H1 (cell line): ENCODE data around the gene PPM1M. TPM values are rescaled to one million over a fixed set of nuclear protein-coding genes. Genes with fewer than 3 reads are reported as not detected.

Experiments
- CTCF ChIA-PET: fragments of 300-600 bp; sonication (Branson Sonifier 250); formaldehyde crosslinking; loops from one replicate; lab custom pipeline; 2021; ENCODE audit not compliant: partially characterized antibody; lab: Charles Lee
- POLR2A ChIA-PET: fragments of 300-600 bp; sonication (Branson Sonifier 250); formaldehyde crosslinking; loops from one replicate; lab custom pipeline; 2021; ENCODE audit warnings: inconsistent platforms; ENCODE audit not compliant: partially characterized antibody; lab: Charles Lee
- DNase-seq, 2 experiments: peaks; one replicate each; pipeline versions ENCODE4 v3.0.0 to v3.0.0-alpha.2; 2010 to 2022; ENCODE audit warnings: low spot score in 2 of 2, low read depth in 1 of 2, mixed read lengths in 1 of 2
- FAIRE-seq: peaks from 2 replicates; lab custom pipeline; 2011; peaks lifted over from hg19 to GRCh38; lab: Jason Lieb, UNC
- H2AFZ ChIP-seq: 2 replicates; pipeline ENCODE4 v1.8.1; 2012; ENCODE audit warnings: low read length, inconsistent platforms
- H2AK5ac ChIP-seq: 2 replicates; pipeline ENCODE4 v1.6.1; 2013; ENCODE audit warnings: low read depth, low read length
- H2BK120ac ChIP-seq: replicated peaks from 2 replicates; pipeline ENCODE3; 2013; ENCODE audit warnings: low read depth, low read length, inconsistent platforms
- H2BK12ac ChIP-seq: 2 replicates; pipeline ENCODE4 v1.6.1; 2013; ENCODE audit warnings: low read depth, low read length
- H2BK15ac ChIP-seq: 2 replicates; pipeline ENCODE4 v1.6.1; 2013; ENCODE audit warnings: low read length
- H2BK20ac ChIP-seq: 2 replicates; pipeline ENCODE4 v1.6.1; 2013; ENCODE audit warnings: low read length
- H2BK5ac ChIP-seq: 2 replicates; pipeline ENCODE4 v1.6.1; 2013; ENCODE audit warnings: low read depth, low read length
- H3K14ac ChIP-seq: 2 replicates; pipeline ENCODE4 v1.6.1; 2013; ENCODE audit warnings: inconsistent platforms; ENCODE audit not compliant: insufficient read length
- H3K18ac ChIP-seq: 2 replicates; pipeline ENCODE4 v1.6.1; 2013; ENCODE audit warnings: low read length; ENCODE audit errors: extremely low read depth
- H3K23ac ChIP-seq: 2 replicates; pipeline ENCODE4 v1.6.1; 2013; ENCODE audit warnings: inconsistent platforms; ENCODE audit not compliant: insufficient read length
- H3K23me2 ChIP-seq: 2 replicates; pipeline ENCODE4 v1.6.1; 2013; ENCODE audit warnings: low read depth, low read length
- H3K27ac ChIP-seq: 2 replicates; pipeline ENCODE4 v1.6.1; 2011; ENCODE audit warnings: low read depth, low read length, inconsistent platforms
- H3K27me3 ChIP-seq, 4 experiments: replicated peaks in 1 of 4; 1 replicate in 1 of 4; 2 replicates in 3 of 4; pipeline versions ENCODE4 v1.6.1 to v1.8.1; 2011 to 2013; ENCODE audit warnings: low read length in 3 of 4, mild to moderate bottlenecking in 3 of 4, inconsistent platforms in 2 of 4, mixed read lengths in 2 of 4, moderate library complexity in 1 of 4; ENCODE audit not compliant: control insufficient read depth in 3 of 4, insufficient read depth in 3 of 4; ENCODE audit errors: extremely low read depth in 1 of 4
- H3K36me3 ChIP-seq, 4 experiments: 2 replicates each; pipeline versions ENCODE4 v1.6.1 to v1.8.1; 2011 to 2013; ENCODE audit warnings: mild to moderate bottlenecking in 4 of 4, low read length in 3 of 4, moderate library complexity in 2 of 4, control low read depth in 1 of 4, inconsistent platforms in 1 of 4; ENCODE audit not compliant: insufficient read depth in 4 of 4, control insufficient read depth in 2 of 4
- H3K4ac ChIP-seq: replicated peaks from 2 replicates; pipeline ENCODE3; 2013; ENCODE audit warnings: low read length, low read depth, mixed read lengths, inconsistent platforms; ENCODE audit not compliant: insufficient read length
- H3K4me1 ChIP-seq, 4 experiments: replicated peaks in 1 of 4; 1 replicate in 1 of 4; 2 replicates in 3 of 4; pipeline versions ENCODE4 v1.6.1 to v1.8.1; 2011 to 2013; ENCODE audit warnings: low read length in 3 of 4, inconsistent platforms in 2 of 4, mixed read lengths in 1 of 4; ENCODE audit not compliant: insufficient read depth in 4 of 4, control insufficient read depth in 3 of 4
- H3K4me2 ChIP-seq, 2 experiments: 2 replicates each; pipeline versions ENCODE4 v1.6.1 to v1.8.1; 2011 to 2013; ENCODE audit warnings: low read depth in 2 of 2, low read length in 2 of 2, control low read depth in 1 of 2, inconsistent platforms in 1 of 2, mild to moderate bottlenecking in 1 of 2; ENCODE audit not compliant: insufficient read depth in 1 of 2
- H3K4me3 ChIP-seq, 4 experiments: fragments of 200-600, 300-600 bp in 1 of 4; sonication (generic), shearing (Covaris generic), sonication (Bioruptor Twin) in 1 of 4; 2 replicates each; pipeline versions ENCODE4 v1.5.1 to v1.8.1; 2011 to 2016; ENCODE audit warnings: low read length in 4 of 4, low read depth in 3 of 4, control low read depth in 2 of 4, inconsistent platforms in 2 of 4, mild to moderate bottlenecking in 2 of 4, mixed read lengths in 1 of 4, moderate library complexity in 1 of 4; ENCODE audit not compliant: insufficient read depth in 2 of 4; ENCODE audit errors: extremely low read depth in 1 of 4
- H3K56ac ChIP-seq: replicated peaks from 2 replicates; pipeline ENCODE3; 2013; ENCODE audit warnings: low read depth, mild to moderate bottlenecking, mixed read lengths, low read length, inconsistent platforms; ENCODE audit not compliant: insufficient read length
- H3K79me1 ChIP-seq: 2 replicates; pipeline ENCODE4 v1.6.1; 2013; ENCODE audit warnings: low read depth, low read length, control low read depth
- H3K79me2 ChIP-seq, 2 experiments: 2 replicates each; pipeline versions ENCODE4 v1.6.1 to v1.8.1; 2012 to 2013; ENCODE audit warnings: low read length in 2 of 2, mild to moderate bottlenecking in 2 of 2, inconsistent platforms in 1 of 2; ENCODE audit not compliant: insufficient read depth in 2 of 2, control insufficient read depth in 1 of 2
- H3K9ac ChIP-seq, 4 experiments: replicated peaks in 1 of 4; 1 replicate in 1 of 4; 2 replicates in 3 of 4; pipeline versions ENCODE4 v1.6.1 to v1.8.1; 2011 to 2013; ENCODE audit warnings: low read depth in 3 of 4, low read length in 3 of 4, control low read depth in 2 of 4, mild to moderate bottlenecking in 2 of 4, moderate library complexity in 2 of 4, inconsistent platforms in 1 of 4; ENCODE audit errors: extremely low read depth in 1 of 4
- H3K9me3 ChIP-seq, 2 experiments: 2 replicates each; pipeline versions ENCODE4 v1.6.1 to v1.8.1; 2012 to 2013; ENCODE audit warnings: mild to moderate bottlenecking in 2 of 2, moderate library complexity in 2 of 2, control low read depth in 1 of 2, inconsistent platforms in 1 of 2, low read depth in 1 of 2, low read length in 1 of 2, mixed read lengths in 1 of 2; ENCODE audit not compliant: insufficient read depth in 2 of 2
- H4K20me1 ChIP-seq, 2 experiments: replicated peaks in 1 of 2; 2 replicates each; pipeline versions ENCODE3 to v1.8.1; 2011 to 2013; ENCODE audit warnings: inconsistent platforms in 2 of 2, low read length in 2 of 2, mild to moderate bottlenecking in 1 of 2; ENCODE audit not compliant: insufficient read depth in 2 of 2, control insufficient read depth in 1 of 2
- H4K5ac ChIP-seq: 2 replicates; pipeline ENCODE4 v1.6.1; 2013; ENCODE audit warnings: low read length, low read depth, mixed read lengths, inconsistent platforms; ENCODE audit not compliant: insufficient read length
- H4K8ac ChIP-seq: 2 replicates; pipeline ENCODE4 v1.8.0; 2013; ENCODE audit warnings: mild to moderate bottlenecking, moderate library complexity, low read length, inconsistent platforms; ENCODE audit not compliant: insufficient read depth; ENCODE audit errors: extremely low read depth
- H4K91ac ChIP-seq: replicated peaks from 2 replicates; pipeline ENCODE3; 2013; ENCODE audit warnings: low read length, mixed read lengths, inconsistent platforms; ENCODE audit not compliant: insufficient read length
- PHF8 ChIP-seq: fragments of 200-600 bp; sonication (generic); conservative IDR thresholded peaks from 2 replicates; pipeline ENCODE4 v1.7.1; 2012; ENCODE audit warnings: low read depth, mild to moderate bottlenecking, inconsistent platforms, low read length, moderate library complexity
- POU5F1 ChIP-seq: IDR thresholded peaks from 2 replicates; pipeline ENCODE4 v1.6.1; 2011; ENCODE audit warnings: low read depth, mild to moderate bottlenecking, low read length, moderate library complexity
- WGBS, 2 experiments: shearing (Covaris generic) in 1 of 2; methylation state at CpG; one replicate each; pipeline versions ENCODE4 v1.1.6 to v1.1.7; 2013 to 2015; ENCODE audit warnings: low lambda C conversion rate in 2 of 2, mixed read lengths in 2 of 2, inconsistent platforms in 1 of 2, low coverage in 1 of 2, missing lambda C conversion rate in 1 of 2; ENCODE audit not compliant: insufficient replicate concordance in 2 of 2, insufficient coverage in 1 of 2, insufficient read length in 1 of 2; ENCODE audit errors: extremely low coverage in 1 of 2, missing lambda C conversion rate in 1 of 2; 5-methylcytosine and 5-hydroxymethylcytosine counted together
- polyA plus RNA-seq, 7 experiments: library from polyadenylated mRNA; depleted of rRNA in 3 of 7; stranded (reverse) in 5 of 7; unstranded in 2 of 7; fragments of >200 nt in 5 of 7; fragments of 200-250 nt in 2 of 7; gene quantifications; 1 replicate in 5 of 7; 2 replicates in 1 of 7; 4 replicates in 1 of 7; pipeline versions ENCODE4 v1.2.1 to v1.2.3, GENCODE V29; 2011 to 2013; ENCODE audit warnings: missing spikeins in 2 of 7, mixed read lengths in 2 of 7
- total RNA-seq: library from RNA; stranded (reverse); fragmentation: NEBNext Ultra II Directional; extraction: Animal tissue kit (Norgen Biotek cat#: 25700); gene quantifications from 2 replicates; pipeline ENCODE4 v1.2.1, GENCODE V29; 2021

PPM1M gene
- total and polyA plus RNA-seq, 2 of the 8 experiments (the other 6 are each of a cell fraction or from before 2014, with no cell fraction given), result 5.2 to 6.3 TPM

DNA sequence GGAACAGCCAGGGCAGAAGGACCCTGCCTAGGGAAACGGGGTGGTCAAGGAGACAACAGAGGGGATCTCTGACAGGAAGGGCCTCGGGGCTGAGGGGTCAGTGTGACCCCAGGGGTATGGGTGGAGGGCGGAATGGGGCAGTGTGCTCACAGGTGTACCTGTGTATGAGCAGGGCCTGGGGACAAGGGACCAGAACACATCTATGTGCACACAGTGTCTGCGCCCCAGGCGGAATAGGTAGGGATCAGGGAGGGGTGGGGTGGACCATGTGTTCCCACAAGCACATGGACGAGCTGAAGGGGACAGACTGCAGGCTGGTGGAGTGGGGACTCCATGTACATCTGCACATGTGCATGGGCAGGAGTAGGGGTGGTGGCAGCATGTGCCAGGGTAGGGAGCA, 15.1 kb upstream of the PPM1M start:
- H4K5ac ChIP-seq, result no peak overlapping the region
- no peak overlapping the region for H2BK20ac ChIP-seq
- no peak overlapping the region for H2BK5ac ChIP-seq
- H3K9ac ChIP-seq, result no peak overlapping the region
- peaks cover 5 to 17% (median 11%) of the 10 kb centered on the region in 4 experiments; a peak in 5 of 8 replicates for H3K36me3 ChIP-seq
- no peak overlapping the region for H3K4me2 ChIP-seq
- no peak overlapping the region for H2BK12ac ChIP-seq
- 90% methylated on average over 5 of the region's 6 CpGs; no CpG with 5 or more reads in 1 of the 2 experiments for WGBS, 2 experiments
- no peak overlapping the region for H3K27ac ChIP-seq
- H4K91ac ChIP-seq, result no peak overlapping the region
- no peak overlapping the region for H2AFZ ChIP-seq
- no peak overlapping the region for H3K4ac ChIP-seq
- H3K79me1 ChIP-seq, result peaks cover 4% of the 10 kb centered on the region
- DNase-seq (no peak), FAIRE-seq (no peak)
- no peaks in the 10 kb centered on the region for H3K23me2 ChIP-seq
- H3K56ac ChIP-seq, result no peak overlapping the region
- no peak overlapping the region for H3K18ac ChIP-seq
- H3K4me1 ChIP-seq, result peaks cover 0 to 5% (median 3%) of the 10 kb centered on the region in 4 experiments; a peak in 5 of 7 replicates
- no peak overlapping the region for H2BK15ac ChIP-seq
- H3K23ac ChIP-seq, result no peak overlapping the region
- no peak overlapping the region for H3K4me3 ChIP-seq
- peaks cover 10 to 12% of the 10 kb centered on the region in 2 experiments for H4K20me1 ChIP-seq
- TF ChIP-seq POU5F1 (no peak), PHF8 (no peak)
- no peak overlapping the region for H2AK5ac ChIP-seq
- peaks cover 0 to 2% of the 10 kb centered on the region in 2 experiments; a peak in 1 of 4 replicates for H3K79me2 ChIP-seq
- ChIA-PET CTCF (interaction anchor here (0.6 to 14.4 kb wide), 26 partner anchors 13 to 611 kb away, joined by 3 to 336 read pairs (median 6); partner anchors contain the start of genes PPM1M, TLR9 and WDR82), POLR2A (no interaction called here)
- no peak overlapping the region for H2BK120ac ChIP-seq
- H4K8ac ChIP-seq, result no peak overlapping the region
- H3K9me3 ChIP-seq, result no peaks in the 10 kb centered on the region
- H3K14ac ChIP-seq, result no peak overlapping the region
- H3K27me3 ChIP-seq, result no peaks in the 10 kb centered on the region
